Mammary epithelial cell (primary cell): ENCODE measurements around the gene SPAAR.

Source experiments
- CTCF ChIP-seq, 2 donors: IDR thresholded peaks in 1 of 2; conservative IDR thresholded peaks in 1 of 2; 2 replicates each; pipeline ENCODE4 v1.5.1; 2011 to 2012; ENCODE audit warnings: inconsistent platforms in 2 of 2, low read length in 2 of 2, mild to moderate bottlenecking in 2 of 2, control low read depth in 1 of 2, low read depth in 1 of 2; ENCODE audit not compliant: insufficient read depth in 1 of 2; ENCODE audit errors: extremely low read depth in 1 of 2
- EZH2 ChIP-seq: IDR thresholded peaks from 2 replicates; pipeline ENCODE4 v1.6.1; 2012; ENCODE audit warnings: low read length, inconsistent platforms, borderline replicate concordance

GRCh38 chr9:35948451-35948850 lies 39.2 kb downstream of the SPAAR start:
- TF ChIP-seq CTCF (conservative IDR thresholded peaks at IDR 0.05 in 1 of 2, IDR thresholded peaks at IDR 0.05 in 1 of 2; ENCODE audit: extremely low read depth in 1 of 2, insufficient read depth in 1 of 2, low read depth in 1 of 2, low read length in 2 of 2) (no peak), EZH2 (no peak)
